DOHH2 (cell line): Measurements from ENCODE around the gene BRD8.

Source experiments
- EZH2phosphoT487 ChIP-seq: fragments of 200-600 bp; sonication (generic); IDR thresholded peaks from 2 replicates; pipeline ENCODE4 v1.6.1; 2017; ENCODE audit warnings: borderline replicate concordance, mild to moderate bottlenecking, antibody characterized with exemption, low read length, moderate library complexity, mixed read lengths
- TF ChIP-seq, protein P1 (sequence below): fragments of 200-600 bp; sonication (generic); IDR thresholded peaks from one replicate; pipeline ENCODE4 v1.5.1; 2014; ENCODE audit warnings: antibody characterized with exemption, mild to moderate bottlenecking, low read depth, low read length; ENCODE audit not compliant: poor library complexity, severe bottlenecking

GRCh38 chr5:138111937-138112336 lies 66.5 kb downstream of the BRD8 start:
- TF ChIP-seq, protein P1, sequence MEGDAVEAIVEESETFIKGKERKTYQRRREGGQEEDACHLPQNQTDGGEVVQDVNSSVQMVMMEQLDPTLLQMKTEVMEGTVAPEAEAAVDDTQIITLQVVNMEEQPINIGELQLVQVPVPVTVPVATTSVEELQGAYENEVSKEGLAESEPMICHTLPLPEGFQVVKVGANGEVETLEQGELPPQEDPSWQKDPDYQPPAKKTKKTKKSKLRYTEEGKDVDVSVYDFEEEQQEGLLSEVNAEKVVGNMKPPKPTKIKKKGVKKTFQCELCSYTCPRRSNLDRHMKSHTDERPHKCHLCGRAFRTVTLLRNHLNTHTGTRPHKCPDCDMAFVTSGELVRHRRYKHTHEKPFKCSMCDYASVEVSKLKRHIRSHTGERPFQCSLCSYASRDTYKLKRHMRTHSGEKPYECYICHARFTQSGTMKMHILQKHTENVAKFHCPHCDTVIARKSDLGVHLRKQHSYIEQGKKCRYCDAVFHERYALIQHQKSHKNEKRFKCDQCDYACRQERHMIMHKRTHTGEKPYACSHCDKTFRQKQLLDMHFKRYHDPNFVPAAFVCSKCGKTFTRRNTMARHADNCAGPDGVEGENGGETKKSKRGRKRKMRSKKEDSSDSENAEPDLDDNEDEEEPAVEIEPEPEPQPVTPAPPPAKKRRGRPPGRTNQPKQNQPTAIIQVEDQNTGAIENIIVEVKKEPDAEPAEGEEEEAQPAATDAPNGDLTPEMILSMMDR, result no peak
- TF ChIP-seq EZH2phosphoT487, result no peak
